H1 (cell line): ENCODE data around the gene HTR3E. TPM values are rescaled to one million over a fixed set of nuclear protein-coding genes. Genes with fewer than 3 reads are reported as not detected.
"Not testable (repeated sequence)": the region's sequence is repeated elsewhere in the genome, so short reads cannot be mapped to it uniquely, and the experiment has no call there.

Experiments
- CTCF ChIA-PET: fragments of 300-600 bp; sonication (Branson Sonifier 250); formaldehyde crosslinking; loops from one replicate; lab custom pipeline; 2021; ENCODE audit not compliant: partially characterized antibody; lab: Charles Lee
- POLR2A ChIA-PET: fragments of 300-600 bp; sonication (Branson Sonifier 250); formaldehyde crosslinking; loops from one replicate; lab custom pipeline; 2021; ENCODE audit warnings: inconsistent platforms; ENCODE audit not compliant: partially characterized antibody; lab: Charles Lee
- DNase-seq, 2 experiments: peaks; one replicate each; pipeline versions ENCODE4 v3.0.0 to v3.0.0-alpha.2; 2010 to 2022; ENCODE audit warnings: low spot score in 2 of 2, low read depth in 1 of 2, mixed read lengths in 1 of 2
- FAIRE-seq: peaks from 2 replicates; lab custom pipeline; 2011; peaks lifted over from hg19 to GRCh38; lab: Jason Lieb, UNC
- H2AFZ ChIP-seq: 2 replicates; pipeline ENCODE4 v1.8.1; 2012; ENCODE audit warnings: low read length, inconsistent platforms
- H2AK5ac ChIP-seq: 2 replicates; pipeline ENCODE4 v1.6.1; 2013; ENCODE audit warnings: low read depth, low read length
- H2BK120ac ChIP-seq: replicated peaks from 2 replicates; pipeline ENCODE3; 2013; ENCODE audit warnings: low read depth, low read length, inconsistent platforms
- H2BK12ac ChIP-seq: 2 replicates; pipeline ENCODE4 v1.6.1; 2013; ENCODE audit warnings: low read depth, low read length
- H2BK15ac ChIP-seq: 2 replicates; pipeline ENCODE4 v1.6.1; 2013; ENCODE audit warnings: low read length
- H2BK20ac ChIP-seq: 2 replicates; pipeline ENCODE4 v1.6.1; 2013; ENCODE audit warnings: low read length
- H2BK5ac ChIP-seq: 2 replicates; pipeline ENCODE4 v1.6.1; 2013; ENCODE audit warnings: low read depth, low read length
- H3K14ac ChIP-seq: 2 replicates; pipeline ENCODE4 v1.6.1; 2013; ENCODE audit warnings: inconsistent platforms; ENCODE audit not compliant: insufficient read length
- H3K18ac ChIP-seq: 2 replicates; pipeline ENCODE4 v1.6.1; 2013; ENCODE audit warnings: low read length; ENCODE audit errors: extremely low read depth
- H3K23ac ChIP-seq: 2 replicates; pipeline ENCODE4 v1.6.1; 2013; ENCODE audit warnings: inconsistent platforms; ENCODE audit not compliant: insufficient read length
- H3K23me2 ChIP-seq: 2 replicates; pipeline ENCODE4 v1.6.1; 2013; ENCODE audit warnings: low read depth, low read length
- H3K27ac ChIP-seq: 2 replicates; pipeline ENCODE4 v1.6.1; 2011; ENCODE audit warnings: low read depth, low read length, inconsistent platforms
- H3K27me3 ChIP-seq, 4 experiments: replicated peaks in 1 of 4; 1 replicate in 1 of 4; 2 replicates in 3 of 4; pipeline versions ENCODE4 v1.6.1 to v1.8.1; 2011 to 2013; ENCODE audit warnings: low read length in 3 of 4, mild to moderate bottlenecking in 3 of 4, inconsistent platforms in 2 of 4, mixed read lengths in 2 of 4, moderate library complexity in 1 of 4; ENCODE audit not compliant: control insufficient read depth in 3 of 4, insufficient read depth in 3 of 4; ENCODE audit errors: extremely low read depth in 1 of 4
- H3K36me3 ChIP-seq, 4 experiments: 2 replicates each; pipeline versions ENCODE4 v1.6.1 to v1.8.1; 2011 to 2013; ENCODE audit warnings: mild to moderate bottlenecking in 4 of 4, low read length in 3 of 4, moderate library complexity in 2 of 4, control low read depth in 1 of 4, inconsistent platforms in 1 of 4; ENCODE audit not compliant: insufficient read depth in 4 of 4, control insufficient read depth in 2 of 4
- H3K4ac ChIP-seq: replicated peaks from 2 replicates; pipeline ENCODE3; 2013; ENCODE audit warnings: low read length, low read depth, mixed read lengths, inconsistent platforms; ENCODE audit not compliant: insufficient read length
- H3K4me1 ChIP-seq, 4 experiments: replicated peaks in 1 of 4; 1 replicate in 1 of 4; 2 replicates in 3 of 4; pipeline versions ENCODE4 v1.6.1 to v1.8.1; 2011 to 2013; ENCODE audit warnings: low read length in 3 of 4, inconsistent platforms in 2 of 4, mixed read lengths in 1 of 4; ENCODE audit not compliant: insufficient read depth in 4 of 4, control insufficient read depth in 3 of 4
- H3K4me2 ChIP-seq, 2 experiments: 2 replicates each; pipeline versions ENCODE4 v1.6.1 to v1.8.1; 2011 to 2013; ENCODE audit warnings: low read depth in 2 of 2, low read length in 2 of 2, control low read depth in 1 of 2, inconsistent platforms in 1 of 2, mild to moderate bottlenecking in 1 of 2; ENCODE audit not compliant: insufficient read depth in 1 of 2
- H3K4me3 ChIP-seq, 4 experiments: fragments of 200-600, 300-600 bp in 1 of 4; sonication (generic), shearing (Covaris generic), sonication (Bioruptor Twin) in 1 of 4; 2 replicates each; pipeline versions ENCODE4 v1.5.1 to v1.8.1; 2011 to 2016; ENCODE audit warnings: low read length in 4 of 4, low read depth in 3 of 4, control low read depth in 2 of 4, inconsistent platforms in 2 of 4, mild to moderate bottlenecking in 2 of 4, mixed read lengths in 1 of 4, moderate library complexity in 1 of 4; ENCODE audit not compliant: insufficient read depth in 2 of 4; ENCODE audit errors: extremely low read depth in 1 of 4
- H3K56ac ChIP-seq: replicated peaks from 2 replicates; pipeline ENCODE3; 2013; ENCODE audit warnings: low read depth, mild to moderate bottlenecking, mixed read lengths, low read length, inconsistent platforms; ENCODE audit not compliant: insufficient read length
- H3K79me1 ChIP-seq: 2 replicates; pipeline ENCODE4 v1.6.1; 2013; ENCODE audit warnings: low read depth, low read length, control low read depth
- H3K79me2 ChIP-seq, 2 experiments: 2 replicates each; pipeline versions ENCODE4 v1.6.1 to v1.8.1; 2012 to 2013; ENCODE audit warnings: low read length in 2 of 2, mild to moderate bottlenecking in 2 of 2, inconsistent platforms in 1 of 2; ENCODE audit not compliant: insufficient read depth in 2 of 2, control insufficient read depth in 1 of 2
- H3K9ac ChIP-seq, 4 experiments: replicated peaks in 1 of 4; 1 replicate in 1 of 4; 2 replicates in 3 of 4; pipeline versions ENCODE4 v1.6.1 to v1.8.1; 2011 to 2013; ENCODE audit warnings: low read depth in 3 of 4, low read length in 3 of 4, control low read depth in 2 of 4, mild to moderate bottlenecking in 2 of 4, moderate library complexity in 2 of 4, inconsistent platforms in 1 of 4; ENCODE audit errors: extremely low read depth in 1 of 4
- H3K9me3 ChIP-seq, 2 experiments: 2 replicates each; pipeline versions ENCODE4 v1.6.1 to v1.8.1; 2012 to 2013; ENCODE audit warnings: mild to moderate bottlenecking in 2 of 2, moderate library complexity in 2 of 2, control low read depth in 1 of 2, inconsistent platforms in 1 of 2, low read depth in 1 of 2, low read length in 1 of 2, mixed read lengths in 1 of 2; ENCODE audit not compliant: insufficient read depth in 2 of 2
- H4K20me1 ChIP-seq, 2 experiments: replicated peaks in 1 of 2; 2 replicates each; pipeline versions ENCODE3 to v1.8.1; 2011 to 2013; ENCODE audit warnings: inconsistent platforms in 2 of 2, low read length in 2 of 2, mild to moderate bottlenecking in 1 of 2; ENCODE audit not compliant: insufficient read depth in 2 of 2, control insufficient read depth in 1 of 2
- H4K5ac ChIP-seq: 2 replicates; pipeline ENCODE4 v1.6.1; 2013; ENCODE audit warnings: low read length, low read depth, mixed read lengths, inconsistent platforms; ENCODE audit not compliant: insufficient read length
- H4K8ac ChIP-seq: 2 replicates; pipeline ENCODE4 v1.8.0; 2013; ENCODE audit warnings: mild to moderate bottlenecking, moderate library complexity, low read length, inconsistent platforms; ENCODE audit not compliant: insufficient read depth; ENCODE audit errors: extremely low read depth
- H4K91ac ChIP-seq: replicated peaks from 2 replicates; pipeline ENCODE3; 2013; ENCODE audit warnings: low read length, mixed read lengths, inconsistent platforms; ENCODE audit not compliant: insufficient read length
- WGBS, 2 experiments: shearing (Covaris generic) in 1 of 2; methylation state at CpG; one replicate each; pipeline versions ENCODE4 v1.1.6 to v1.1.7; 2013 to 2015; ENCODE audit warnings: low lambda C conversion rate in 2 of 2, mixed read lengths in 2 of 2, inconsistent platforms in 1 of 2, low coverage in 1 of 2, missing lambda C conversion rate in 1 of 2; ENCODE audit not compliant: insufficient replicate concordance in 2 of 2, insufficient coverage in 1 of 2, insufficient read length in 1 of 2; ENCODE audit errors: extremely low coverage in 1 of 2, missing lambda C conversion rate in 1 of 2; 5-methylcytosine and 5-hydroxymethylcytosine counted together
- polyA plus RNA-seq, 7 experiments: library from polyadenylated mRNA; depleted of rRNA in 3 of 7; stranded (reverse) in 5 of 7; unstranded in 2 of 7; fragments of >200 nt in 5 of 7; fragments of 200-250 nt in 2 of 7; gene quantifications; 1 replicate in 5 of 7; 2 replicates in 1 of 7; 4 replicates in 1 of 7; pipeline versions ENCODE4 v1.2.1 to v1.2.3, GENCODE V29; 2011 to 2013; ENCODE audit warnings: missing spikeins in 2 of 7, mixed read lengths in 2 of 7
- total RNA-seq: library from RNA; stranded (reverse); fragmentation: NEBNext Ultra II Directional; extraction: Animal tissue kit (Norgen Biotek cat#: 25700); gene quantifications from 2 replicates; pipeline ENCODE4 v1.2.1, GENCODE V29; 2021

HTR3E gene
- total and polyA plus RNA-seq, 2 of the 8 experiments (the other 6 are each of a cell fraction or from before 2014, with no cell fraction given), result not detected

DNA sequence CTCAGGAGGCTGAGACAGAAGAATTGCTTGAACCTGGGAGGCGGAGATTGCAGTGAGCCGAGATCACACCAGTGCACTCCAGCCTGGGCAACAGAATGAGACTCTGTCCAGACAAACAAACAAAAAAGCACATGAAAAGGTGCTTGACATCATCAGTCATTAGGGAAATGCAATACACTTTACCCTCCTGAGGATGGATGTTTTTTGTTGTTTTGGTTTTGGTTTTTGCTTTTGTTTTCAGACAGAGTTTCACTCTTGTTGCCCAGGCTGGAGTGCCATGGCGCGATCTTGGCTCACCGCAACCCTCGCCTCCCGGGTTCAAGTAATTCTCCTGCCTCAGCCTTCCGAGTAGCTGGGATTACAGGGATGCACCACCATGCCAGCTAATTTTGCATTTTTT lies 24.2 kb downstream of the HTR3E start:
- H3K56ac ChIP-seq, H2BK12ac ChIP-seq, H2AFZ ChIP-seq, H4K20me1 ChIP-seq, H3K36me3 ChIP-seq, POLR2A ChIA-PET, H2BK20ac ChIP-seq, H4K8ac ChIP-seq, H3K14ac ChIP-seq, H3K79me2 ChIP-seq, H2BK15ac ChIP-seq, H2AK5ac ChIP-seq, H3K9me3 ChIP-seq, DNase-seq, H3K4ac ChIP-seq, FAIRE-seq, H3K4me1 ChIP-seq, H4K5ac ChIP-seq, H2BK120ac ChIP-seq, H2BK5ac ChIP-seq, H3K27me3 ChIP-seq, H3K4me3 ChIP-seq, H3K4me2 ChIP-seq, H3K27ac ChIP-seq, H3K9ac ChIP-seq, H4K91ac ChIP-seq, H3K23ac ChIP-seq, H3K79me1 ChIP-seq, CTCF ChIA-PET, H3K23me2 ChIP-seq, H3K18ac ChIP-seq: not testable (repeated sequence)
- 97% methylated on average over 8 of the region's 8 CpGs; no CpG with 5 or more reads in 1 of the 2 experiments for WGBS, 2 experiments
